Measurements from ENCODE around the gene AP1S2.
"Not testable (repeated sequence)": the region's sequence is repeated elsewhere in the genome, so short reads cannot be mapped to it uniquely, and the experiment has no call there.

Gene AP1S2

GRCh38 chrX:15854712-15855567 lies at the start of gene AP1S2:
AP1S2 (minus strand) TSS chrX:15854813; CDS start chrX:15852524, 2,289 bp downstream.
- peak; percentile 89 for DNase-seq

GRCh38 chrX:15903186-15903681 lies 48.6 kb upstream of the AP1S2 start:
- no peak for DNase-seq

GRCh38 chrX:15895334-15895733 lies 40.7 kb upstream of the AP1S2 start:
- no peak for DNase-seq

- DNase-seq, result no peak
Measured at GRCh38 chrX:15894724-15895123, 40.1 kb upstream of the AP1S2 start.

- no peak for DNase-seq
Measured at GRCh38 chrX:15890463-15890862, 35.9 kb upstream of the AP1S2 start.

- no peak for DNase-seq
Measured at GRCh38 chrX:15888062-15888461, 33.4 kb upstream of the AP1S2 start.

GRCh38 chrX:15883540-15883863 lies 28.9 kb upstream of the AP1S2 start:
- no peak for DNase-seq

GRCh38 chrX:15882704-15883539 lies 28.3 kb upstream of the AP1S2 start:
- DNase-seq, result no peak

- no peak for DNase-seq
Measured at GRCh38 chrX:15881381-15881897, 26.8 kb upstream of the AP1S2 start.

GRCh38 chrX:15877914-15878313 lies 23.3 kb upstream of the AP1S2 start:
- DNase-seq, result not testable (repeated sequence)

GRCh38 chrX:15877380-15877779 lies 22.8 kb upstream of the AP1S2 start:
- no peak for DNase-seq

GRCh38 chrX:15874672-15875071 lies 20.1 kb upstream of the AP1S2 start:
- no peak for DNase-seq

- DNase-seq, result no peak
Measured at GRCh38 chrX:15873566-15873965, 19.0 kb upstream of the AP1S2 start.

GRCh38 chrX:15870310-15870709 lies 15.7 kb upstream of the AP1S2 start:
- no peak for DNase-seq

GRCh38 chrX:15869695-15870094 lies 15.1 kb upstream of the AP1S2 start:
- no peak for DNase-seq

GRCh38 chrX:15866147-15866546 lies 11.5 kb upstream of the AP1S2 start:
- no peak for DNase-seq

GRCh38 chrX:15864629-15865028 lies 10.0 kb upstream of the AP1S2 start:
- no peak for DNase-seq

- DNase-seq, result no peak
Measured at GRCh38 chrX:15864023-15864422, 9.4 kb upstream of the AP1S2 start.

GRCh38 chrX:15860921-15861320 lies 6.3 kb upstream of the AP1S2 start:
- DNase-seq, result no peak

GRCh38 chrX:15858051-15858450 lies 3.4 kb upstream of the AP1S2 start:
- DNase-seq, result no peak

GRCh38 chrX:15856636-15857035 lies 2.0 kb upstream of the AP1S2 start:
- peak; percentile 74 for DNase-seq

GRCh38 chrX:15856222-15856587 lies 1.6 kb upstream of the AP1S2 start:
- no peak for DNase-seq

GRCh38 chrX:15855568-15856221 lies 1.1 kb upstream of the AP1S2 start:
- peak; percentile 29 for DNase-seq
